SK-N-MC (cell line): ENCODE results near the gene YBX2.
A peak's percentile ranks its signal among the peaks of the same experiment; 100 is the strongest.
"Not testable (repeated sequence)": the region's sequence is repeated elsewhere in the genome, so short reads cannot be mapped to it uniquely, and the experiment has no call there.

Experiments
- DNase-seq: peaks from one replicate; pipeline ENCODE4 v3.0.0-alpha.2; 2011; ENCODE audit warnings: low read depth, low spot score
- H3K27ac ChIP-seq: fragments of 200-600 bp; sonication (generic); 2 replicates; pipeline ENCODE4 v1.5.1; 2016; ENCODE audit warnings: mixed run types
- H3K36me3 ChIP-seq: fragments of 200-600 bp; sonication (generic); 2 replicates; pipeline ENCODE4 v1.6.1; 2017; ENCODE audit warnings: antibody characterized with exemption, low read length, mixed read lengths; ENCODE audit not compliant: insufficient read depth
- H3K4me3 ChIP-seq: fragments of 200-600 bp; sonication (generic); 2 replicates; pipeline ENCODE4 v1.5.1; 2016
- H3K9ac ChIP-seq: fragments of 200-600 bp; sonication (generic); 2 replicates; pipeline ENCODE4 v1.8.0; 2017; ENCODE audit warnings: mixed run types, mixed read lengths; ENCODE audit not compliant: insufficient read length
- H3K9me3 ChIP-seq: fragments of 200-600 bp; sonication (generic); 2 replicates; pipeline ENCODE4 v1.6.1; 2017; ENCODE audit warnings: low read depth, mild to moderate bottlenecking, antibody characterized with exemption, low read length, moderate library complexity, mixed read lengths
- EZH2 ChIP-seq: fragments of 200-600 bp; sonication (generic); IDR thresholded peaks from one replicate; pipeline ENCODE4 v1.6.1; 2017; ENCODE audit warnings: antibody characterized with exemption
- FOXP2 ChIP-seq: optimal IDR thresholded peaks from 2 replicates; pipeline ENCODE3; 2011; ENCODE audit warnings: mild to moderate bottlenecking, moderate library complexity; ENCODE audit not compliant: insufficient read depth; ENCODE audit errors: extremely low read length, control extremely low read depth
- POLR2AphosphoS5 ChIP-seq: IDR thresholded peaks from 2 replicates; pipeline ENCODE4 v1.6.1; 2012; ENCODE audit warnings: mild to moderate bottlenecking, low read depth, low read length, borderline replicate concordance

Gene YBX2

DNA sequence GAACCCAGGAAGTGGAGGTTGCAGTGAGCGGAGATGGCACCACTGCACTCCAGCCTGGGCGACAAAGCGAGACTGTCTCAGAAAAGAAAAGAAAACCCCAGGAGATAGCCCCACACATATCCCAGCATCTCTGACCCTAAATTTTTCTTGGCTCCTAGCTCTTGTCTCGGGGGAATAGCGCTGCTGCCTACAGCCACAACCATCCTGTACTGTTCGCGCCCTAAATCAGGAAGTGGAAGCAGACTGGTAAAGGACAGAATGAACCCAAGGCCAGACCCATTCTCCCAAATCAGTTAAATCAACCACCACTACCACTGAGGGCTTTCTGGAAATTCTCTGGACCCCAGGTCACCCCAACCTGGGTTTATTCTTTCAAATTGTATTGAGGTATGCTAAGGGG is 44.6 kb downstream of the YBX2 start:
- no peak for TF ChIP-seq EZH2
- TF ChIP-seq FOXP2 = no peak
- TF ChIP-seq POLR2AphosphoS5 = no peak

DNA sequence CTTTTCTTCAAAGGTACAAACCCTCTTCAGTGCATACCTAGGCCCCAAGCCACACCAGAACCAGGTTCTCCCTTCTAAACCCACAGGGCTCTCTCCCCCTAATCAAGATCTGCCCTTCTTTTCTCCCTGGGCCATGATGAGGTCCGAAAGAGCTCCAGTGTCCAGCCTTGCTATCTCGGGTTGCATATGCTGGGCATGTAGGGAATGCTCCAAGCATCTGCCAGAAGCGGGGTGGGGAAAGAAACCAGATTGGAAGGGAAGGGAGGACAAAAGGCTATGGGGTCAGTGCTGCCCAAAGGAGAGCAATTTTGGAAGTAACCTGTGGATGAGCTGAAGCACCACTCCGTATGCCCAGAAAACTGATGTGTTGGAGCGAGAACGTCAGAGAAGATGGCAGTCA is 45.2 kb downstream of the YBX2 start:
- Histone ChIP-seq H3K36me3 (peaks cover 26% of the 10 kb centered on the region), H3K9ac (peak overlapping the region; percentile 48), H3K4me3 (no peak overlapping the region), H3K9me3 (no peaks in the 10 kb centered on the region), H3K27ac (no peak overlapping the region)
- no peak for DNase-seq
- no peak for TF ChIP-seq POLR2AphosphoS5
- TF ChIP-seq EZH2 = no peak
- TF ChIP-seq FOXP2 = no peak

More for the DNA sequence above, 44.6 kb downstream of the YBX2 start:
- Histone ChIP-seq H3K9ac (peak overlapping the region; percentile 96), H3K4me3 (peak overlapping the region; percentile 91), H3K27ac (no peak overlapping the region), H3K9me3 (no peaks in the 10 kb centered on the region), H3K36me3 (peaks cover 26% of the 10 kb centered on the region)
- no peak for DNase-seq

DNA sequence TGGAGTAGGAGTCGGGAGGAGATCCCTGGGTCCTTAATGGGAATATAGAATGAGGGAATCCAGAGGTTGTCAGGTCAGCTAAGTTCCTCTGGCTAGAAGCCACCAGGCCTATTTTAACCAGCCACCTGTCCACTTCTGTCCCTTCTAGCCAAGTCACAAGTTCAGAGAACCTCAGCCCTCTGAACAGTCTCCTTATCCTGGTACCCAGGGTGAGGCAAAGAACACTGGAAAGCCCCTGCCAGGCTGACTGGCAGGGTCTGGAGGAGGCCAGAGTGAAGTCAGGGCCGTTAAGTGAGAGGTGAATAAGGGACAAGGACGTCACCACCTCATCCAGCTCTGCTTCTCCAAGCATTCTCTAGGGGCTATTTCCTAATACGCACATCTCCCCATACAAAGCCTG is 45.6 kb downstream of the YBX2 start:
- no peak for TF ChIP-seq POLR2AphosphoS5
- TF ChIP-seq EZH2 = no peak
- TF ChIP-seq FOXP2 = no peak
- no peak for DNase-seq
- H3K9ac ChIP-seq = peak overlapping the region; percentile 48
- no peak overlapping the region for H3K27ac ChIP-seq
- peaks cover 27% of the 10 kb centered on the region for H3K36me3 ChIP-seq
- H3K4me3 ChIP-seq = no peak overlapping the region
- no peaks in the 10 kb centered on the region for H3K9me3 ChIP-seq

DNA sequence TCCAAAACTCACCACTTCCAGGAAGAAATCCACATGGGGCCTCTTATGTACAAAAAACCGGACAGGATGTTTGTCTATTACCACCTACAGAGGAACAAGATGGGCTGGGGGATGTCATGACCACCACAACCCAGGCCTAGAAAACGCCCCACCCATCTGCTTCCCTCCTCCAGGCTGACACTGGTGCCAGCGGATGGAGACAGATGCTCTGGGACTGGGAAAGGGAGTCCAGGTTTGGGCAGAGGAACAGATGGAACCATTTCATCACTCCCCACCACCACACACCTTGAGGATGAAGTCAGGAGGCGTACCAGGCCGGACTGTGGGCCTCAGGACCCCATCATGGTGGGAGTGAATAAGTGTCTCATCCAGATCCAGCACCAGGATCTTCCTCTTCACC is 47.7 kb downstream of the YBX2 start:
- H3K36me3 ChIP-seq = peaks cover 28% of the 10 kb centered on the region
- H3K9ac ChIP-seq = no peak overlapping the region

DNA sequence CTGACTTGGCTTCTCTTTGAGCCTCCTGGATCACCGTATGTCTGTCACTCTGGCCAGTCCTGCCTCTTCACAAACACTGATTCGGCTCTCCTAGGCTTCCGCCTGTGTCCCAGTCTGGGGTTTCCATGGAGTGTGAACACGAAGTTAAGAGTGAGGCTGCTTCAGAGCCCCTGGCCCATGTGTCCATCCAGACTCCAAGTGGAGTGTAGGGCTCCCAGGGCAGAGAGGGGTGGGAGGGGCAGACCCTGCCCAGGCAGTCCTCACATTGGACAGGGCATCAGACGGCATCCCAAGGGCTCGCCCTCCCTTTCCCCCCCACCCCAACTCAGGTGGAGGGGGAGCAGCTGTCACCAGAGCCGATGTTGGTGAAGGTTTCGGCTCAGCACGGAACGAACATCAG is 50.6 kb downstream of the YBX2 start:
- not testable (repeated sequence) for DNase-seq, H3K4me3 ChIP-seq, H3K9ac ChIP-seq, H3K9me3 ChIP-seq, H3K27ac ChIP-seq
- peaks cover 41% of the 10 kb centered on the region for H3K36me3 ChIP-seq

More for the DNA sequence above, 47.7 kb downstream of the YBX2 start:
- no peak for DNase-seq
- TF ChIP-seq FOXP2 (no peak), EZH2 (no peak), POLR2AphosphoS5 (no peak)
- Histone ChIP-seq H3K27ac (no peak overlapping the region), H3K4me3 (no peak overlapping the region), H3K9me3 (no peaks in the 10 kb centered on the region)

DNA sequence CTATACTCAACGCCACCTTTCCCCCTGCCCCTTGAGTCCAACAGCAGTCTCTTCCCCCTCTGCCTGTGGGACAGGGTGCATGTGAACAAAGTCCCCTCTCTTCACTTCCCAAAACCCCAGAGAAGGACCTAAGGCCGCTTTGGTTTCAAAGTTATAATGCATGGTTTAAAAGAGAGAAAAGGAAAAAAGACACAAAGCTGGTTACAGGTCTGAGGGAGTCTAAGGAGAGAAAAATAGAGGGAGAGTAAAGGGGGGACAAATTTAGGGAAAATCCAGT is 51.0 kb downstream of the YBX2 start:
- DNase-seq = no peak
- Histone ChIP-seq H3K9me3 (no peaks in the 10 kb centered on the region), H3K36me3 (peaks cover 41% of the 10 kb centered on the region), H3K4me3 (peak overlapping the region; percentile 83), H3K27ac (peak overlapping the region; percentile 73), H3K9ac (peak overlapping the region; percentile 96)
- TF ChIP-seq EZH2 (no peak), POLR2AphosphoS5 (no peak)

DNA sequence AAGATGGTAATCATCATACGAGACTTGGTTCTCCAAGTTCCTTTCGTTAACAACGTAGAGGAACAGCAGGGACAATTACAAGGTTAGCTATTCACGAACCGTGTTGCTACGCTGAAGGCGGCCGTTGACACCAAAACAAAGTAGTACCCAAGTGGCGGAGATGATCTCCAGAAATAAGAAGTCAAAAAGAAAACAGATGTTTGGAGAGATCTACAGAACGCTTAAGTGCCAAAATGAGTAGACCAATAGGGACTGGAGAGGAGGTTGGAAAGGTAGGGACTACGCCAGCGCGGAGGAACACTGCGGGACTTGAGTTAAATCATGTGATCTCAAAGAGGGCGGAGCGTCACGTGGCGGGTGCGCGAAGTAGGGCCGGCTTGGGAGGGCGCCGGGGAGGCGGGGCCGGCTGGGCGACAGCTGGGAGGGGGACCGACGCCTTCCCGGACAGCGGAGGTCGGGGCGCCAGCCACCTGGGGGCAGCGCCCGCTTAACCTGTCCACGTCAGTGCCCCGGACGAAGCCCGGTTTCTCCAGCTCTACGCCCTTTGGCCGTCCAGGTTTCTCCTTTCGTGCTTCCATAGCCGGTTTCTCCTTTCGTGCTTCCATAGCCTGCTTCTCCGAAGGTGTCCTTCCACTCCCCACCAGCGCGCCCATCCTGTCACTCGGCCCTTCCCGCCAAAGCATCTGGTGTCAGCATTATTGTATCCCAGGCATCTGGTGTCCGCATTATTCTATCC is 51.6 kb downstream of the YBX2 start:
- Histone ChIP-seq H3K9ac (peak overlapping the region; percentile 96), H3K36me3 (peaks cover 41% of the 10 kb centered on the region), H3K4me3 (peak overlapping the region; percentile 83), H3K9me3 (no peaks in the 10 kb centered on the region), H3K27ac (peak overlapping the region; percentile 96)
- TF ChIP-seq POLR2AphosphoS5 (peak; percentile 80), FOXP2 (no peak)
- DNase-seq = peak; percentile 82

DNA sequence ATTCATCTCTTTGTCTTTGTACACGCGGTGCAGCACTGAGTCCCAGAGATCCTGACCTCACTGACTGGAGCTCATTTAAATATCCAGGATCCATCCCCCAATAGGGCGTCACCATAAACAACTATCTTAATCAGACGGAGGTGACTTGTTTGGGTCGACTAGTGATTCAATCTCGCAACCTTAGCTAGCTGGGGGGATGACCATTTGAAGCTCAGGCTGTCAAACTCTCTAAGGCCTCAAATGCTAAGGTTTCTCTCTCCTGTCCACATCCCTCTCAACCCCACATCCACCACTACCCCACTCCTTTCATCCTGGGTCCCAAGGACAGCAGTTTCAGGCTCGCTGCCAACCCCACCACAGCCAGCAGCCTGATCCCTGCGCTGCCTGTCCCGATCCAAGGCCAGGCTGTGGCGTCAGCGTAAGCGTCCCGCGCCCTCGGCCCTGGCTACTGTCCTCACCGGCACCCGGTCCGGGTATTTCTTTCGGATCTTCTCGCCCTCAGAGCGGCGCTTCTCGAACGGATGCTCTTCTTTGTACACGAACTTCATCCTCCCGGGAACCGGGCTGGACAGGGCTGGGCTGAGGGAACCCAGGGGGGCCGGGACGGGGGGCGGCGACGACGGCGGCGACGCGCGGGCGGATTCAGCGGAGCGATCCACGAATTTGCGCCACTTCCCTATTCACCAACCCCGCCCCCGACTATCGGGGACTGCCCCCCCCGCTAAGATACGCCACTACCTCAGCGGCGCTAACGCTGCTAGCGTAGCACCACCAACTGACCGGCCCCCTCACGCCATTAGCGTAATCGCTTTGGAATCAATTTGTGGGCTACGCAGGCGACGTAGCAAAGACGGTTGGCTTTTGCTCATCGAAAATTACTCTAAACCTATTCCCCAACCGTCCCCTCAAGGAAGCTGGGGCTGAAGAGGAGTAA is 52.4 kb downstream of the YBX2 start, which contains the start of gene GABARAP:
GABARAP (minus strand) TSS at position 667 of the 934 bp plus-strand sequence; CDS start at position 548, 119 bp downstream.
- no peak for DNase-seq
- Histone ChIP-seq H3K4me3 (peak within 1 kb of the TSS; percentile 83), H3K27ac (peak within 1 kb of the TSS; percentile 96), H3K36me3 (peaks cover 44% of the 10 kb centered on the region), H3K9me3 (no peaks in the 10 kb centered on the region), H3K9ac (peak within 1 kb of the TSS; percentile 96)
- no peak for TF ChIP-seq POLR2AphosphoS5
- no peak for TF ChIP-seq FOXP2
- TF ChIP-seq EZH2 = no peak
